ENCODE measurements around the gene MEOX2. TPM values are rescaled to one million over a fixed set of nuclear protein-coding genes. Genes with fewer than 3 reads are reported as not detected.

Gene MEOX2
- total RNA-seq, 1 experiment from 2014 or later, result not detected

- Histone ChIP-seq H3K4me1 (ENCODE audit: control insufficient read depth in 1 of 2, insufficient read depth in 2 of 2, low read length in 2 of 2) (no peaks in the 10 kb centered on the region), H3K9me2 (ENCODE audit: insufficient read depth) (no peaks in the 10 kb centered on the region), H3K4me2 (ENCODE audit: low read length) (no peak overlapping the region), H3K79me2 (ENCODE audit: insufficient read depth, low read length) (no peaks in the 10 kb centered on the region), H3K9ac (ENCODE audit: low read length) (no peak overlapping the region), H3K27me3 (ENCODE audit: insufficient read depth, low read length) (no peaks in the 10 kb centered on the region), H3K9me3 (ENCODE audit: control insufficient read depth in 1 of 2, insufficient read depth in 1 of 2, low read depth in 1 of 2, low read length in 2 of 2) (no peaks in the 10 kb centered on the region), H2AFZ (ENCODE audit: low read depth, low read length, poor library complexity, severe bottlenecking) (no peak overlapping the region), H3K4me3 (replicated peaks in 1 of 2; ENCODE audit: low read depth in 1 of 2, low read length in 2 of 2) (no peak overlapping the region), H3K27ac (ENCODE audit: low read depth, low read length) (no peak overlapping the region), H4K20me1 (ENCODE audit: insufficient read depth) (no peaks in the 10 kb centered on the region), H3K36me3 (ENCODE audit: control insufficient read depth in 1 of 2, insufficient read depth in 2 of 2, low read length in 2 of 2) (no peaks in the 10 kb centered on the region)
- TF ChIP-seq CTCF (IDR thresholded peaks at IDR 0.05 in 2 of 3, conservative IDR thresholded peaks at IDR 0.05 in 1 of 3; ENCODE audit: borderline replicate concordance in 1 of 3, insufficient read depth in 1 of 3, low read depth in 2 of 3, low read length in 2 of 3), result no peak
- TF ChIP-seq SRF (IDR thresholded peaks at IDR 0.05; ENCODE audit: low read depth), result no peak
- no peak for TF ChIP-seq ZNF274 (IDR thresholded peaks at IDR 0.05; ENCODE audit: low read depth, low read length)
- TF ChIP-seq CEBPB (IDR thresholded peaks at IDR 0.05; ENCODE audit: low read depth), result no peak
- no peak for TF ChIP-seq SP1 (IDR thresholded peaks at IDR 0.05; ENCODE audit: low read depth)
- TF ChIP-seq MAX (IDR thresholded peaks at IDR 0.05), result no peak
- TF ChIP-seq POLR2A (IDR thresholded peaks at IDR 0.05; ENCODE audit: borderline replicate concordance, extremely low read depth, insufficient read depth, insufficient read length), result no peak
- no peak for TF ChIP-seq ZFX (IDR thresholded peaks at IDR 0.05)
- no peak for TF ChIP-seq JUND (IDR thresholded peaks at IDR 0.05)
- no peak for TF ChIP-seq SIN3A (IDR thresholded peaks at IDR 0.05; ENCODE audit: low read depth)
- TF ChIP-seq TCF7L2 (IDR thresholded peaks at IDR 0.05; ENCODE audit: borderline replicate concordance, extremely low read depth, insufficient read depth, insufficient read length), result no peak
- no peak for TF ChIP-seq ZBTB33 (IDR thresholded peaks at IDR 0.05; ENCODE audit: extremely low read depth, insufficient replicate concordance, low read length)
- DNase-seq (ENCODE audit: low read depth, low spot score) (no peak), ATAC-seq (no peak)
- CTCF ChIA-PET, result no interaction called here
- intact Hi-C loops (cut with micrococcal nuclease), result no loop called here
- POLR2A ChIA-PET, result no interaction called here
- no TSS peak for BruUV-seq (replicated peaks)
- RAD21 ChIA-PET (ENCODE audit: low non-redundant PET in 1 of 2, low total read pairs in 2 of 2, uncharacterized antibody in 2 of 2, unreplicated experiment in 2 of 2), result no interaction called here
Observed at GRCh38 chr7:15581352-15581951, 105.0 kb downstream of the MEOX2 start.
